HEK293T (cell line): ENCODE results near the gene NR6A1.

ENCODE experiments used
- CTCF ChIA-PET: fragments of 350-600 bp; formaldehyde crosslinking; extraction: SDS; loops from one replicate; lab custom pipeline; 2021; ENCODE audit warnings: antibody characterized with exemption, inconsistent platforms; lab: Yijun Ruan, JAX
- POLR2A ChIA-PET: fragments of 350-600 bp; formaldehyde crosslinking; extraction: SDS; loops from one replicate; lab custom pipeline; 2020; ENCODE audit warnings: antibody characterized with exemption, inconsistent platforms; lab: Yijun Ruan, JAX
- DNase-seq: peaks from one replicate; pipeline ENCODE4 v3.0.0; 2012; ENCODE audit warnings: mixed read lengths; ENCODE audit errors: extremely low spot score
- ARNT ChIP-seq: fragments of 450-650 bp; IDR thresholded peaks from 2 replicates; pipeline ENCODE4 v1.6.1; 2017; ENCODE audit warnings: mild to moderate bottlenecking
- BHLHE40 ChIP-seq: fragments of 450-650 bp; IDR thresholded peaks from 2 replicates; pipeline ENCODE4 v1.6.1; 2016; ENCODE audit warnings: mild to moderate bottlenecking, moderate library complexity, borderline replicate concordance
- CTBP1 ChIP-seq: fragments of 450-650 bp; IDR thresholded peaks from 2 replicates; pipeline ENCODE4 v1.6.1; 2016; ENCODE audit warnings: borderline replicate concordance
- ELF4 ChIP-seq: fragments of 450-650 bp; IDR thresholded peaks from 2 replicates; pipeline ENCODE4 v1.6.1; 2017; ENCODE audit warnings: antibody characterized with exemption
- FOXA1 ChIP-seq: fragments of 450-650 bp; IDR thresholded peaks from 2 replicates; pipeline ENCODE4 v1.6.1; 2016; ENCODE audit warnings: mild to moderate bottlenecking
- FOXK2 ChIP-seq: fragments of 450-650 bp; IDR thresholded peaks from 2 replicates; pipeline ENCODE4 v1.6.1; 2016; ENCODE audit warnings: mild to moderate bottlenecking
- FOXM1 ChIP-seq: fragments of 450-650 bp; IDR thresholded peaks from 2 replicates; pipeline ENCODE4 v1.6.1; 2017; ENCODE audit warnings: mild to moderate bottlenecking, borderline replicate concordance
- HDGF ChIP-seq: fragments of 450-650 bp; IDR thresholded peaks from 2 replicates; pipeline ENCODE4 v1.6.1; 2017; ENCODE audit warnings: antibody characterized with exemption, borderline replicate concordance
- L3MBTL2 ChIP-seq: fragments of 450-650 bp; conservative IDR thresholded peaks from 2 replicates; pipeline ENCODE4 v1.6.1; 2016; ENCODE audit warnings: mild to moderate bottlenecking
- LEF1 ChIP-seq: fragments of 450-650 bp; IDR thresholded peaks from 2 replicates; pipeline ENCODE4 v1.6.1; 2017; ENCODE audit warnings: mild to moderate bottlenecking, borderline replicate concordance
- NFRKB ChIP-seq: fragments of 450-650 bp; IDR thresholded peaks from 2 replicates; pipeline ENCODE4 v1.6.1; 2016; ENCODE audit warnings: mild to moderate bottlenecking, moderate library complexity
- PKNOX1 ChIP-seq: fragments of 450-650 bp; IDR thresholded peaks from 2 replicates; pipeline ENCODE4 v1.6.1; 2016
- SP1 ChIP-seq: fragments of 450-650 bp; IDR thresholded peaks from 2 replicates; pipeline ENCODE4 v1.6.1; 2017
- SUZ12 ChIP-seq: fragments of 450-650 bp; IDR thresholded peaks from 2 replicates; pipeline ENCODE4 v1.6.1; 2016; ENCODE audit warnings: mild to moderate bottlenecking
- TARDBP ChIP-seq: fragments of 450-650 bp; IDR thresholded peaks from 2 replicates; pipeline ENCODE4 v1.6.1; 2016
- ZNF384 ChIP-seq: fragments of 450-650 bp; IDR thresholded peaks from 2 replicates; pipeline ENCODE4 v1.6.1; 2016

Gene NR6A1

GRCh38 chr9:124635285-124635684 lies 135.8 kb downstream of the NR6A1 start:
- TF ChIP-seq FOXA1 (no peak), BHLHE40 (no peak), NFRKB (no peak), SUZ12 (no peak), PKNOX1 (no peak), FOXK2 (no peak), SP1 (no peak), HDGF (no peak), FOXM1 (no peak), CTBP1 (no peak), LEF1 (no peak), L3MBTL2 (no peak), TARDBP (no peak), ZNF384 (no peak), ELF4 (no peak), ARNT (no peak)
- DNase-seq, result no peak
- POLR2A ChIA-PET, result no interaction called here
- CTCF ChIA-PET, result no interaction called here

- no peak for TF ChIP-seq FOXM1
- TF ChIP-seq L3MBTL2, result no peak
- no peak for TF ChIP-seq BHLHE40
- TF ChIP-seq ZNF384, result no peak
- TF ChIP-seq TARDBP, result no peak
- TF ChIP-seq HDGF, result no peak
- no peak for TF ChIP-seq LEF1
- TF ChIP-seq FOXA1, result no peak
- TF ChIP-seq PKNOX1, result no peak
- no peak for TF ChIP-seq ELF4
- no peak for TF ChIP-seq FOXK2
- no peak for DNase-seq
- CTCF ChIA-PET, result no interaction called here
- POLR2A ChIA-PET, result no interaction called here
Measured at GRCh38 chr9:124632077-124632621, 139.0 kb downstream of the NR6A1 start.

- POLR2A ChIA-PET, result no interaction called here
- CTCF ChIA-PET, result interaction anchor here (0.7 kb wide), 1 partner anchor 42 kb away, joined by 5 read pairs; no protein-coding TSS in a partner anchor
- no peak for TF ChIP-seq TARDBP
- no peak for DNase-seq
Measured at GRCh38 chr9:124631326-124631725, 139.8 kb downstream of the NR6A1 start.

GRCh38 chr9:124629600-124629999 lies 141.5 kb downstream of the NR6A1 start:
- CTCF ChIA-PET, result interaction anchor here (0.6 kb wide), 1 partner anchor 15 kb away, joined by 8 read pairs; no protein-coding TSS in a partner anchor
- TF ChIP-seq FOXA1, result no peak
- TF ChIP-seq ELF4, result no peak
- TF ChIP-seq ARNT, result no peak
- TF ChIP-seq HDGF, result no peak
- no peak for TF ChIP-seq FOXK2
- TF ChIP-seq BHLHE40, result no peak
- TF ChIP-seq LEF1, result no peak
- TF ChIP-seq ZNF384, result no peak
- TF ChIP-seq SP1, result no peak
- no peak for TF ChIP-seq NFRKB
- TF ChIP-seq FOXM1, result no peak
- TF ChIP-seq L3MBTL2, result no peak
- TF ChIP-seq TARDBP, result no peak
- TF ChIP-seq CTBP1, result no peak
- TF ChIP-seq SUZ12, result no peak
- no peak for TF ChIP-seq PKNOX1
- DNase-seq, result no peak
- POLR2A ChIA-PET, result no interaction called here

GRCh38 chr9:124628741-124629140 lies 142.4 kb downstream of the NR6A1 start:
- TF ChIP-seq CTBP1, result no peak
- no peak for TF ChIP-seq ELF4
- TF ChIP-seq LEF1, result no peak
- no peak for TF ChIP-seq TARDBP
- no peak for TF ChIP-seq PKNOX1
- POLR2A ChIA-PET, result no interaction called here
- no peak for DNase-seq
- CTCF ChIA-PET, result no interaction called here

- no peak for TF ChIP-seq L3MBTL2
- TF ChIP-seq SP1, result no peak
- no peak for TF ChIP-seq TARDBP
- TF ChIP-seq FOXA1, result no peak
- no peak for TF ChIP-seq FOXM1
- TF ChIP-seq HDGF, result no peak
- TF ChIP-seq ZNF384, result no peak
- no peak for TF ChIP-seq CTBP1
- TF ChIP-seq BHLHE40, result no peak
- TF ChIP-seq SUZ12, result no peak
- TF ChIP-seq LEF1, result no peak
- no peak for TF ChIP-seq ARNT
- TF ChIP-seq PKNOX1, result no peak
- no peak for TF ChIP-seq NFRKB
- TF ChIP-seq FOXK2, result no peak
- no peak for TF ChIP-seq ELF4
- CTCF ChIA-PET, result no interaction called here
- no peak for DNase-seq
- POLR2A ChIA-PET, result no interaction called here
Measured at GRCh38 chr9:124626276-124626675, 144.8 kb downstream of the NR6A1 start.
